Astrocyte (in vitro differentiated cells and primary cell): ENCODE results near the gene DNAJC6.

Source experiments
- CTCF ChIP-seq: IDR thresholded peaks from 2 replicates; pipeline ENCODE4 v1.5.1; 2011; ENCODE audit warnings: low read depth, mild to moderate bottlenecking, inconsistent platforms, low read length, moderate library complexity; ENCODE audit not compliant: insufficient read depth
- EZH2 ChIP-seq: IDR thresholded peaks from 2 replicates; pipeline ENCODE4 v1.6.1; 2012; ENCODE audit warnings: mild to moderate bottlenecking, low read length, inconsistent platforms; ENCODE audit not compliant: insufficient read depth

GRCh38 chr1:65359888-65360287 is 50.5 kb downstream of the DNAJC6 start:
- no peak for TF ChIP-seq CTCF
- TF ChIP-seq EZH2: no peak
